ENCODE results near the gene ZSWIM3.

The ZSWIM3 gene

GRCh38 chr20:45857114-45857881 is at the start of gene ZSWIM3, which contains the start of gene ACOT8:
ZSWIM3 (plus strand) TSS chr20:45857614; CDS start chr20:45857826, 212 bp downstream.
ACOT8 (minus strand) TSS chr20:45857392; CDS start chr20:45857315, 77 bp downstream.
- Histone ChIP-seq H3K27ac (ENCODE audit: low read depth, low read length) (peak within 1 kb of the TSS; percentile 80), H3K9me3 (ENCODE audit: low read length) (no peaks in the 10 kb centered on the region), H3K9ac (ENCODE audit: low read length) (peak within 1 kb of the TSS; percentile 71), H3K4me3 (ENCODE audit: low read depth in 1 of 2, low read length in 2 of 2) (peak within 1 kb of the TSS; percentile 78 to 92), H3K27me3 (ENCODE audit: control insufficient read depth in 1 of 2, insufficient read depth in 2 of 2, low read length in 2 of 2) (no peaks in the 10 kb centered on the region), H3K36me3 (ENCODE audit: insufficient read depth, low read length) (peaks cover 20% of the 10 kb centered on the region), H3K4me1 (ENCODE audit: insufficient read depth, low read length) (peaks cover 18% of the 10 kb centered on the region)

GRCh38 chr20:45810191-45810970 is 47.0 kb upstream of the ZSWIM3 start:
- H3K36me3 ChIP-seq (ENCODE audit: insufficient read depth, low read length), result peaks cover 46% of the 10 kb centered on the region
- no peaks in the 10 kb centered on the region for H3K27me3 ChIP-seq (ENCODE audit: control insufficient read depth in 1 of 2, insufficient read depth in 2 of 2, low read length in 2 of 2)
- peaks cover 8% of the 10 kb centered on the region for H3K4me1 ChIP-seq (ENCODE audit: insufficient read depth, low read length)
- H3K4me3 ChIP-seq (ENCODE audit: low read depth in 1 of 2, low read length in 2 of 2), result no peak overlapping the region
- H3K9me3 ChIP-seq (ENCODE audit: low read length), result no peaks in the 10 kb centered on the region
- no peak overlapping the region for H3K9ac ChIP-seq (ENCODE audit: low read length)
- no peak overlapping the region for H3K27ac ChIP-seq (ENCODE audit: low read depth, low read length)

GRCh38 chr20:45812157-45813005 is 45.0 kb upstream of the ZSWIM3 start, which contains the start of gene UBE2C:
UBE2C (plus strand) TSS chr20:45812644; CDS start chr20:45812696, 52 bp downstream.
- H3K27me3 ChIP-seq (ENCODE audit: control insufficient read depth in 1 of 2, insufficient read depth in 2 of 2, low read length in 2 of 2), result no peaks in the 10 kb centered on the region
- H3K27ac ChIP-seq (ENCODE audit: low read depth, low read length), result peak within 1 kb of the TSS; percentile 64
- H3K4me3 ChIP-seq (ENCODE audit: low read depth in 1 of 2, low read length in 2 of 2), result peak within 1 kb of the TSS; percentile 30 to 75
- peak within 1 kb of the TSS; percentile 57 for H3K9ac ChIP-seq (ENCODE audit: low read length)
- H3K4me1 ChIP-seq (ENCODE audit: insufficient read depth, low read length), result peaks cover 8% of the 10 kb centered on the region
- H3K36me3 ChIP-seq (ENCODE audit: insufficient read depth, low read length), result peaks cover 31% of the 10 kb centered on the region
- H3K9me3 ChIP-seq (ENCODE audit: low read length), result no peaks in the 10 kb centered on the region

- Histone ChIP-seq H3K27me3 (ENCODE audit: control insufficient read depth in 1 of 2, insufficient read depth in 2 of 2, low read length in 2 of 2) (no peaks in the 10 kb centered on the region), H3K4me1 (ENCODE audit: insufficient read depth, low read length) (peaks cover 14% of the 10 kb centered on the region), H3K36me3 (ENCODE audit: insufficient read depth, low read length) (peaks cover 31% of the 10 kb centered on the region), H3K27ac (ENCODE audit: low read depth, low read length) (no peak overlapping the region), H3K9me3 (ENCODE audit: low read length) (no peaks in the 10 kb centered on the region), H3K9ac (ENCODE audit: low read length) (no peak overlapping the region), H3K4me3 (ENCODE audit: low read depth in 1 of 2, low read length in 2 of 2) (peak overlapping the region; percentile 17 to 50)
These were observed 44.4 kb upstream of the ZSWIM3 start for GRCh38 chr20:45813006-45813340.

GRCh38 chr20:45813489-45813888 is 43.9 kb upstream of the ZSWIM3 start:
- Histone ChIP-seq H3K9ac (ENCODE audit: low read length) (no peak overlapping the region), H3K4me1 (ENCODE audit: insufficient read depth, low read length) (peaks cover 14% of the 10 kb centered on the region), H3K9me3 (ENCODE audit: low read length) (no peaks in the 10 kb centered on the region), H3K27ac (ENCODE audit: low read depth, low read length) (no peak overlapping the region), H3K36me3 (ENCODE audit: insufficient read depth, low read length) (peaks cover 31% of the 10 kb centered on the region), H3K4me3 (ENCODE audit: low read depth in 1 of 2, low read length in 2 of 2) (no peak overlapping the region), H3K27me3 (ENCODE audit: control insufficient read depth in 1 of 2, insufficient read depth in 2 of 2, low read length in 2 of 2) (no peaks in the 10 kb centered on the region)

GRCh38 chr20:45814314-45814713 is 43.1 kb upstream of the ZSWIM3 start:
- Histone ChIP-seq H3K27me3 (ENCODE audit: control insufficient read depth in 1 of 2, insufficient read depth in 2 of 2, low read length in 2 of 2) (no peaks in the 10 kb centered on the region), H3K9me3 (ENCODE audit: low read length) (no peaks in the 10 kb centered on the region), H3K4me1 (ENCODE audit: insufficient read depth, low read length) (peaks cover 14% of the 10 kb centered on the region), H3K9ac (ENCODE audit: low read length) (no peak overlapping the region), H3K27ac (ENCODE audit: low read depth, low read length) (no peak overlapping the region), H3K36me3 (ENCODE audit: insufficient read depth, low read length) (peaks cover 22% of the 10 kb centered on the region), H3K4me3 (ENCODE audit: low read depth in 1 of 2, low read length in 2 of 2) (no peak overlapping the region)

GRCh38 chr20:45816951-45817350 is 40.5 kb upstream of the ZSWIM3 start:
- H3K9me3 ChIP-seq (ENCODE audit: low read length), result no peaks in the 10 kb centered on the region
- H3K36me3 ChIP-seq (ENCODE audit: insufficient read depth, low read length), result no peaks in the 10 kb centered on the region
- no peak overlapping the region for H3K27ac ChIP-seq (ENCODE audit: low read depth, low read length)
- no peaks in the 10 kb centered on the region for H3K27me3 ChIP-seq (ENCODE audit: control insufficient read depth in 1 of 2, insufficient read depth in 2 of 2, low read length in 2 of 2)
- H3K4me1 ChIP-seq (ENCODE audit: insufficient read depth, low read length), result peaks cover 14% of the 10 kb centered on the region
- no peak overlapping the region for H3K4me3 ChIP-seq (ENCODE audit: low read depth in 1 of 2, low read length in 2 of 2)
- H3K9ac ChIP-seq (ENCODE audit: low read length), result no peak overlapping the region

GRCh38 chr20:45817376-45818194 is 39.8 kb upstream of the ZSWIM3 start:
- Histone ChIP-seq H3K4me1 (ENCODE audit: insufficient read depth, low read length) (peaks cover 13% of the 10 kb centered on the region), H3K9ac (ENCODE audit: low read length) (no peak overlapping the region), H3K9me3 (ENCODE audit: low read length) (no peaks in the 10 kb centered on the region), H3K36me3 (ENCODE audit: insufficient read depth, low read length) (no peaks in the 10 kb centered on the region), H3K4me3 (ENCODE audit: low read depth in 1 of 2, low read length in 2 of 2) (no peak overlapping the region), H3K27me3 (ENCODE audit: control insufficient read depth in 1 of 2, insufficient read depth in 2 of 2, low read length in 2 of 2) (peaks cover 0 to 2% of the 10 kb centered on the region in 2 donors), H3K27ac (ENCODE audit: low read depth, low read length) (no peak overlapping the region)

- Histone ChIP-seq H3K4me3 (ENCODE audit: low read depth in 1 of 2, low read length in 2 of 2) (no peak overlapping the region), H3K27me3 (ENCODE audit: control insufficient read depth in 1 of 2, insufficient read depth in 2 of 2, low read length in 2 of 2) (peaks cover 0 to 8% of the 10 kb centered on the region in 2 donors), H3K9ac (ENCODE audit: low read length) (no peak overlapping the region), H3K9me3 (ENCODE audit: low read length) (no peaks in the 10 kb centered on the region), H3K27ac (ENCODE audit: low read depth, low read length) (no peak overlapping the region), H3K36me3 (ENCODE audit: insufficient read depth, low read length) (no peaks in the 10 kb centered on the region), H3K4me1 (ENCODE audit: insufficient read depth, low read length) (peaks cover 7% of the 10 kb centered on the region)
These were observed 39.2 kb upstream of the ZSWIM3 start for GRCh38 chr20:45818239-45818638.

GRCh38 chr20:45819466-45819865 is 37.9 kb upstream of the ZSWIM3 start:
- H3K9me3 ChIP-seq (ENCODE audit: low read length), result no peaks in the 10 kb centered on the region
- H3K27ac ChIP-seq (ENCODE audit: low read depth, low read length), result no peak overlapping the region
- peaks cover 6% of the 10 kb centered on the region for H3K4me1 ChIP-seq (ENCODE audit: insufficient read depth, low read length)
- no peaks in the 10 kb centered on the region for H3K36me3 ChIP-seq (ENCODE audit: insufficient read depth, low read length)
- no peak overlapping the region for H3K9ac ChIP-seq (ENCODE audit: low read length)
- H3K27me3 ChIP-seq (ENCODE audit: control insufficient read depth in 1 of 2, insufficient read depth in 2 of 2, low read length in 2 of 2), result peaks cover 0 to 15% of the 10 kb centered on the region in 2 donors
- H3K4me3 ChIP-seq (ENCODE audit: low read depth in 1 of 2, low read length in 2 of 2), result no peak overlapping the region
